GM10248 (cell line): Measurements from ENCODE around the gene BTBD17.

Experiments used
- CTCF ChIA-PET: fragments of 300-600 bp; sonication (Branson Sonifier 250); formaldehyde crosslinking; extraction: SDS; loops from one replicate; lab custom pipeline; 2021; ENCODE audit warnings: antibody characterized with exemption; lab: Yijun Ruan, JAX
- POLR2A ChIA-PET: fragments of 350-650 bp; sonication (Branson Sonifier 250); formaldehyde crosslinking; extraction: SDS; loops from one replicate; lab custom pipeline; 2020; ENCODE audit warnings: antibody characterized with exemption; lab: Yijun Ruan, JAX
- DNase-seq: peaks from one replicate; pipeline ENCODE4 v3.0.0; 2012; ENCODE audit errors: extremely low spot score
- CTCF ChIP-seq: IDR thresholded peaks from 2 replicates; pipeline ENCODE4 v1.5.1; 2012; ENCODE audit warnings: mild to moderate bottlenecking, low read depth; ENCODE audit errors: extremely low read depth, missing control alignments, control extremely low read depth

BTBD17 gene

GRCh38 chr17:74329378-74329777, 32.3 kb downstream of the BTBD17 start:
- ChIA-PET POLR2A (no interaction called here), CTCF (interaction anchor here (1.4 to 1.5 kb wide), 2 partner anchors 30 to 38 kb away, joined by 4 to 6 read pairs; no protein-coding TSS in a partner anchor)
- no peak for DNase-seq
- no peak for TF ChIP-seq CTCF

- ChIA-PET CTCF (interaction anchor here (1.5 to 1.7 kb wide), 2 partner anchors 26 to 39 kb away, joined by 4 to 6 read pairs; no protein-coding TSS in a partner anchor), POLR2A (no interaction called here)
- TF ChIP-seq CTCF, result no peak
- DNase-seq, result no peak
These were observed 33.2 kb downstream of the BTBD17 start for GRCh38 chr17:74328487-74328886.

- ChIA-PET POLR2A (no interaction called here), CTCF (no interaction called here)
- no peak for DNase-seq
- no peak for TF ChIP-seq CTCF
These were observed 35.2 kb downstream of the BTBD17 start for GRCh38 chr17:74326506-74326905.

- no peak for TF ChIP-seq CTCF
- CTCF ChIA-PET, result no interaction called here
- DNase-seq, result peak; percentile 88
- POLR2A ChIA-PET, result no interaction called here
These were observed 35.8 kb downstream of the BTBD17 start, which contains the start of gene KIF19 for GRCh38 chr17:74325743-74326379. KIF19 (plus strand) TSS chr17:74326226; CDS start chr17:74326350, 124 bp downstream.

GRCh38 chr17:74325376-74325742, 36.3 kb downstream of the BTBD17 start:
- TF ChIP-seq CTCF, result no peak
- ChIA-PET POLR2A (no interaction called here), CTCF (no interaction called here)
- no peak for DNase-seq

GRCh38 chr17:74324521-74324920, 37.1 kb downstream of the BTBD17 start:
- DNase-seq, result no peak
- ChIA-PET POLR2A (no interaction called here), CTCF (interaction anchor here (1.4 kb wide), 1 partner anchor 26 kb away, joined by 5 read pairs; no protein-coding TSS in a partner anchor)
- no peak for TF ChIP-seq CTCF
